ENCODE measurements around the gene SMOC2. TPM values are rescaled to one million over a fixed set of nuclear protein-coding genes. Genes with fewer than 3 reads are reported as not detected.

The SMOC2 gene
- total and polyA plus RNA-seq, 2 of the 4 experiments (the other 2 are of a cell fraction): not detected

GRCh38 chr6:168442646-168443045, 1.7 kb downstream of the SMOC2 start:
- Histone ChIP-seq H2BK120ac (ENCODE audit: low read depth, low read length) (no peak overlapping the region), H3K23ac (ENCODE audit: low read depth, low read length) (no peak overlapping the region), H3K27ac (ENCODE audit: insufficient read depth, low read length) (no peak overlapping the region), H3K4me1 (ENCODE audit: control insufficient read depth, insufficient read depth, low read length) (no peaks in the 10 kb centered on the region), H2BK15ac (ENCODE audit: low read depth, low read length) (no peak overlapping the region), H3K4ac (ENCODE audit: low read depth, low read length) (no peak overlapping the region), H3K36me3 (ENCODE audit: control insufficient read depth, insufficient read depth, low read length) (no peaks in the 10 kb centered on the region), H3K9ac (ENCODE audit: low read depth, low read length) (no peak overlapping the region), H4K8ac (ENCODE audit: low read depth in 2 of 2, low read length in 2 of 2) (no peak overlapping the region), H3K9me1 (ENCODE audit: insufficient read depth, low read length) (no peaks in the 10 kb centered on the region), H2AK9ac (replicated peaks; ENCODE audit: low read depth, low read length, poor library complexity) (no peak overlapping the region), H2AFZ (replicated peaks; ENCODE audit: low read length, poor library complexity) (no peak overlapping the region), H3K79me1 (ENCODE audit: low read depth in 1 of 2, low read length in 2 of 2) (no peaks in the 10 kb centered on the region), H4K20me1 (ENCODE audit: insufficient read depth, low read length) (no peaks in the 10 kb centered on the region), H3K18ac (ENCODE audit: low read depth, low read length) (no peak overlapping the region), H3K56ac (ENCODE audit: extremely low read depth, insufficient read depth, low read length) (no peak overlapping the region), H3K27me3 (ENCODE audit: control insufficient read depth, insufficient read depth, low read length) (no peaks in the 10 kb centered on the region), H3K4me3 (ENCODE audit: insufficient read depth, low read depth, low read length) (no peak overlapping the region), H4K91ac (ENCODE audit: insufficient read depth, low read depth, low read length) (no peak overlapping the region), H2BK20ac (ENCODE audit: low read depth, low read length) (no peak overlapping the region), H3K9me3 (ENCODE audit: control insufficient read depth, insufficient read depth, low read length) (peaks cover 15% of the 10 kb centered on the region), H3K4me2 (ENCODE audit: low read depth, low read length) (no peak overlapping the region), H3K14ac (replicated peaks; ENCODE audit: low read depth, low read length) (no peak overlapping the region), H4K5ac (ENCODE audit: low read depth, low read length) (no peak overlapping the region), H2BK5ac (ENCODE audit: low read depth, low read length, poor library complexity, severe bottlenecking) (no peak overlapping the region), H2AK5ac (ENCODE audit: low read depth, low read length) (no peak overlapping the region)
- intact Hi-C loops (cut with micrococcal nuclease): no loop called here
- TF ChIP-seq CEBPB (IDR thresholded peaks at IDR 0.05; ENCODE audit: low read depth, low read length): no peak
- TF ChIP-seq FOS (IDR thresholded peaks at IDR 0.05; ENCODE audit: low read depth, low read length): no peak
- no peak for TF ChIP-seq MXI1 (IDR thresholded peaks at IDR 0.05; ENCODE audit: borderline replicate concordance, low read depth, low read length)
- DNase-seq (no peak), ATAC-seq (ENCODE audit: low read depth) (no peak)
- ChIA-PET CTCF (no interaction called here), POLR2A (ENCODE audit: unreplicated experiment) (no interaction called here)
- WGBS, 2 experiments (ENCODE audit: extremely low coverage in 2 of 2, insufficient read length in 1 of 2): no CpG with 5 or more reads among the region's 5 CpGs
- dilution Hi-C loops (cut with HindIII; ENCODE audit: low sequenced_read_pairs, unreplicated experiment): no loop called here
- BruUV-seq (replicated peaks): no TSS peak
- in situ Hi-C loops (cut with MboI; ENCODE audit: low sequenced_read_pairs): no loop called here

Measured in IMR-90 (cell line).